HEK293T (cell line): Measurements from ENCODE around the gene HOXA9.

Experiments used
- CTCF ChIA-PET: fragments of 350-600 bp; formaldehyde crosslinking; extraction: SDS; loops from one replicate; lab custom pipeline; 2021; ENCODE audit warnings: antibody characterized with exemption, inconsistent platforms; lab: Yijun Ruan, JAX
- POLR2A ChIA-PET: fragments of 350-600 bp; formaldehyde crosslinking; extraction: SDS; loops from one replicate; lab custom pipeline; 2020; ENCODE audit warnings: antibody characterized with exemption, inconsistent platforms; lab: Yijun Ruan, JAX
- DNase-seq: peaks from one replicate; pipeline ENCODE4 v3.0.0; 2012; ENCODE audit warnings: mixed read lengths; ENCODE audit errors: extremely low spot score
- ARNT ChIP-seq: fragments of 450-650 bp; IDR thresholded peaks from 2 replicates; pipeline ENCODE4 v1.6.1; 2017; ENCODE audit warnings: mild to moderate bottlenecking
- BHLHE40 ChIP-seq: fragments of 450-650 bp; IDR thresholded peaks from 2 replicates; pipeline ENCODE4 v1.6.1; 2016; ENCODE audit warnings: mild to moderate bottlenecking, moderate library complexity, borderline replicate concordance
- CTBP1 ChIP-seq: fragments of 450-650 bp; IDR thresholded peaks from 2 replicates; pipeline ENCODE4 v1.6.1; 2016; ENCODE audit warnings: borderline replicate concordance
- ELF4 ChIP-seq: fragments of 450-650 bp; IDR thresholded peaks from 2 replicates; pipeline ENCODE4 v1.6.1; 2017; ENCODE audit warnings: antibody characterized with exemption
- FOXA1 ChIP-seq: fragments of 450-650 bp; IDR thresholded peaks from 2 replicates; pipeline ENCODE4 v1.6.1; 2016; ENCODE audit warnings: mild to moderate bottlenecking
- FOXK2 ChIP-seq: fragments of 450-650 bp; IDR thresholded peaks from 2 replicates; pipeline ENCODE4 v1.6.1; 2016; ENCODE audit warnings: mild to moderate bottlenecking
- FOXM1 ChIP-seq: fragments of 450-650 bp; IDR thresholded peaks from 2 replicates; pipeline ENCODE4 v1.6.1; 2017; ENCODE audit warnings: mild to moderate bottlenecking, borderline replicate concordance
- HDGF ChIP-seq: fragments of 450-650 bp; IDR thresholded peaks from 2 replicates; pipeline ENCODE4 v1.6.1; 2017; ENCODE audit warnings: antibody characterized with exemption, borderline replicate concordance
- LEF1 ChIP-seq: fragments of 450-650 bp; IDR thresholded peaks from 2 replicates; pipeline ENCODE4 v1.6.1; 2017; ENCODE audit warnings: mild to moderate bottlenecking, borderline replicate concordance
- NFRKB ChIP-seq: fragments of 450-650 bp; IDR thresholded peaks from 2 replicates; pipeline ENCODE4 v1.6.1; 2016; ENCODE audit warnings: mild to moderate bottlenecking, moderate library complexity
- SP1 ChIP-seq: fragments of 450-650 bp; IDR thresholded peaks from 2 replicates; pipeline ENCODE4 v1.6.1; 2017
- SUZ12 ChIP-seq: fragments of 450-650 bp; IDR thresholded peaks from 2 replicates; pipeline ENCODE4 v1.6.1; 2016; ENCODE audit warnings: mild to moderate bottlenecking
- TF ChIP-seq, protein P1 (sequence below): fragments of 450-650 bp; IDR thresholded peaks from 2 replicates; pipeline ENCODE4 v1.6.1; 2016

HOXA9 gene

DNA sequence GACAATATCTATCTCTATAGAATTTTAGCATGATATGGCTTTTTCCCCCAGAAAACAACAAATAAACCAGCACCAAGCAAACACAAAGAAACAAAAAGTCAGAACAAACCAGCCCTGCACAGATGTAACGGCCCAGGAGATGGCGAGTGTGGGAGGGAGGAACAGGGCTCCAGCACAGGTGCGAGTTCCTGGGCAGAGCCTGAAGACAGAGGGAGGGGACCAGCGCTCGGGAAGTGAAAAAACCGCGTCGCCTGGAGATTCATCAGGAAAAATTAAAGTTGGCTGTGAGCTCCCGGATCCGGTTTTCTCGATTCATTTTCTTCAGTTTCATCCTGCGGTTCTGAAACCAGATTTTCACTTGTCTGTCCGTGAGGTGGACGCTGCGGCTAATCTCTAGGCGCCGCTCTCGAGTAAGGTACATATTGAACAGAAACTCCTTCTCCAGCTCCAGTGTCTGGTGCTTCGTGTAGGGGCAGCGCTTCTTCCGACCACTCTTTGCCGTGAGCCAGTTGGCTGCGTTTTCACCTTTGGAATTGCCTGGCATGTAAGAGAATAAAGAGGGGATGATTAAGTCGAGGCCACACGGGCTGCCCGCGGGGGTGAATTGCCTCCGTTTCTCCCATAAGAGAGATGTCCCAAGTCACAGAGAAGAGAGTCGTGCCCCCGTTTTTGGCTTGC lies 6.4 kb upstream of the HOXA9 start:
- CTCF ChIA-PET: no interaction called here
- POLR2A ChIA-PET: interaction anchor here (0.6 to 13.6 kb wide), 8 partner anchors 9 to 977 kb away, joined by 3 to 367 read pairs (median 8); partner anchors contain the start of genes HNRNPA2B1, HOXA11, HOXA3 and HOXA5
- no peak for DNase-seq
- TF ChIP-seq HDGF: no peak
- TF ChIP-seq SUZ12: no peak
- no peak for TF ChIP-seq FOXK2
- TF ChIP-seq NFRKB: no peak
- TF ChIP-seq LEF1: no peak
- no peak for TF ChIP-seq FOXA1
- TF ChIP-seq FOXM1: no peak
- no peak for TF ChIP-seq BHLHE40
- no peak for TF ChIP-seq SP1
- TF ChIP-seq ARNT: no peak
- TF ChIP-seq, protein P1, sequence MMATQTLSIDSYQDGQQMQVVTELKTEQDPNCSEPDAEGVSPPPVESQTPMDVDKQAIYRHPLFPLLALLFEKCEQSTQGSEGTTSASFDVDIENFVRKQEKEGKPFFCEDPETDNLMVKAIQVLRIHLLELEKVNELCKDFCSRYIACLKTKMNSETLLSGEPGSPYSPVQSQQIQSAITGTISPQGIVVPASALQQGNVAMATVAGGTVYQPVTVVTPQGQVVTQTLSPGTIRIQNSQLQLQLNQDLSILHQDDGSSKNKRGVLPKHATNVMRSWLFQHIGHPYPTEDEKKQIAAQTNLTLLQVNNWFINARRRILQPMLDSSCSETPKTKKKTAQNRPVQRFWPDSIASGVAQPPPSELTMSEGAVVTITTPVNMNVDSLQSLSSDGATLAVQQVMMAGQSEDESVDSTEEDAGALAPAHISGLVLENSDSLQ: no peak
- TF ChIP-seq ELF4: no peak

GRCh38 chr7:27171325-27171636 lies 5.9 kb upstream of the HOXA9 start:
- CTCF ChIA-PET: no interaction called here
- TF ChIP-seq BHLHE40 (no peak), CTBP1 (no peak)
- DNase-seq: no peak
- POLR2A ChIA-PET: interaction anchor here (0.6 to 13.6 kb wide), 7 partner anchors 8 to 976 kb away, joined by 3 to 367 read pairs (median 12); partner anchors contain the start of genes HNRNPA2B1, HOXA11, HOXA3 and HOXA5

DNA sequence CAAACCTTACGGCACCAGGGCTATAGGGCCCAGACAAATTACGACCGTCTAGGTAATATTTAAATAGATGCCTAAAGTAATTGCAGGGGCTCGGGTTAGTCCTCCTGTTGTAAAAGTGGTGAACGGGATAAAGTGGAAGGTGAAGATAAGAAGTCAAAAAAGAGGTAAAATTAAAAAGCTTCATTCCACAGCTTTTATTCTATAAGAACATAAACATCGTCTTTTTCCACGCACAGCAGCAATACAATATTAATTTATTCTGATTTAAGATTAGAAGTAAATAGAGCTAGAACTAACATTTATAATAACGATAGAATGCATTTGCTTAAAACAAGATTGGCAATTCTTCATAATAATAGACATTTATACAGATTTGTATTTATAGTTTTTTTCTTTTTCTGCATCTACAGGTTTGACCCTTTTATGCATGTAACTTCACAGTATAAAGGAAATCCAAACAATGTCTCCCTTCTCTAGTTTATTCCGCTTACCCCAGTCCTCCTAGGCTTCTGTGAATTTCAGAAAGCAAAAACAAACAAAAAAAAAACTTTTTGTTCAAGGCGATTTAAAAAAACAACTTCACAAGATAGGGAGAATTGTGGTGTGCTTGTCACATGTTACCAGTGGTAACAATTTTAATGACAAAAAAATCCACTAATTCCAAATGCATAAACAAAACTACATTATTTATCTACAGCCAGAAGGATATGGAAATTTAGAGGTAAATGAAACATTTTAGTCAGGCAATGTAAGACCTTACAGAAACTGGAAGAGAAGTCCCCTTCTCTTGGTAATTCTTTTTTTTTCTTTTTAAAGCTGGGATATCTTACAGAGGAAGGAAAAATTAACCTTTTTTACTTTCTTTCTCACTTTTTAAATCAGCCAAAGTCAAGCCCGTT lies 5.3 kb upstream of the HOXA9 start:
- 0 out of 2 replicates have a peak, but pooled peaks have one; percentile 20 for TF ChIP-seq CTBP1
- TF ChIP-seq BHLHE40: no peak
- TF ChIP-seq, protein P1: peak; percentile 39; the same call in 1 of the 2 replicates
- ChIA-PET POLR2A (interaction anchor here (0.8 to 13.6 kb wide), 8 partner anchors 9 to 972 kb away, joined by 3 to 367 read pairs (median 8); partner anchors contain the start of genes HNRNPA2B1, HOXA11, HOXA3 and HOXA5), CTCF (interaction anchor here (1.4 kb wide), 1 partner anchor 9 kb away, joined by 8 read pairs; no protein-coding TSS in a partner anchor)
- DNase-seq: no peak

GRCh38 chr7:27169658-27170425 lies 4.5 kb upstream of the HOXA9 start:
- TF ChIP-seq FOXA1: no peak
- no peak for TF ChIP-seq ELF4
- TF ChIP-seq NFRKB: no peak
- TF ChIP-seq HDGF: no peak
- peak; percentile 27; the same call in 1 of the 2 replicates for TF ChIP-seq FOXM1
- ChIA-PET POLR2A (interaction anchor here (0.8 to 13.6 kb wide), 11 partner anchors 9 to 972 kb away, joined by 3 to 367 read pairs (median 4); partner anchors contain the start of genes HNRNPA2B1, HOXA11, HOXA3 and HOXA4), CTCF (interaction anchor here (1.4 kb wide), 1 partner anchor 10 kb away, joined by 8 read pairs; no protein-coding TSS in a partner anchor)
- DNase-seq: no peak

DNA sequence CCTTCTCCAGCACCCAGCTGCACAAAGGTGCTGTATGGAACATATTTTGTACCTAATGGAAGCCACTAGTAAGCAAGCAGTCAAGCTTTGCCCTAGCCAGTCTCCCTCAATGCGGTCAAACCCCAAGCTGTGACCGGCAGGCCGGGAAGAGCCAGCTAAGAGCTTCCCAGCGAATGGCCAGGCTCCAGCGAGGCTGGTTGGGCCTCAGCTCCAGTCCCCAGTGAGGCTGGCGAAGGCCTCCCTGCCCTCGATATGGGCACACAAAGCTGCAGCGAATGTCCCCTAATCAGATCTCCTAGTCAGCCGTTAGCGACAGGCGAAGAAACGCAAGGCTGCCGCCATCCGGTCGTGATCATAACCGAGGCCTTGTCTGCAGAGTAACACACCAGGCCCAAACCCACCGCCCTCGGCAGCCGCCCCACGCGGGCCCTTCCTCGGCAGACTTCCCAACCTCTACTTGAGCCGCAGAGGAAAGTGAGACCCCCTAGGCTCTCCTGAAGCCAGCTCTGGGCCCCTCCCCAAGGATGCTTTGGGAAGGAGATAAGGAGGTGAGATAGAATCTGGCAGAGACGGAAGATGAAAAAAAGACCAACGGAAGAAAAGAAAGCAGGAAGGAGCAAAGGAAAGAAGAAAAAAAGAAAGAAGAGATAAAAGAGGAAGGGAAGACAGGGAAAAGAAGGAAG lies 3.1 kb upstream of the HOXA9 start:
- no peak for DNase-seq
- ChIA-PET CTCF (interaction anchor here (0.5 kb wide), 1 partner anchor 1041 kb away, joined by 3 read pairs; no protein-coding TSS in a partner anchor), POLR2A (interaction anchor here (0.5 to 13.6 kb wide), 11 partner anchors 9 to 1403 kb away, joined by 3 to 367 read pairs (median 4); partner anchors contain the start of genes HOXA11, HOXA3, HOXA4 and HOXA5)
- no peak for TF ChIP-seq LEF1
- TF ChIP-seq HDGF: 0 out of 2 replicates have a peak, but pooled peaks have one; percentile 60

GRCh38 chr7:27167916-27168264 lies 2.6 kb upstream of the HOXA9 start:
- CTCF ChIA-PET: no interaction called here

More at GRCh38 chr7:27167916-27168264, 2.6 kb upstream of the HOXA9 start:
- DNase-seq: no peak
- POLR2A ChIA-PET: interaction anchor here (0.9 to 13.6 kb wide), 6 partner anchors 11 to 1307 kb away, joined by 3 to 367 read pairs (median 13); partner anchors contain the start of genes HOXA11, HOXA3, HOXA5 and HOXA6
- TF ChIP-seq SP1: no peak
